Colonic mucosa (tissue), 4 donors: ENCODE results near the gene DTNB. TPM values are rescaled to one million over a fixed set of nuclear protein-coding genes. Genes with fewer than 3 reads are reported as not detected.

Experiments
- DNase-seq: peaks from one replicate; pipeline ENCODE4 v3.0.0-alpha.2; 2020
- H3K27ac ChIP-seq: fragments of 200-600 bp; one replicate; pipeline ENCODE4 v1.8.0; 2021
- H3K27me3 ChIP-seq: fragments of 200-600 bp; one replicate; pipeline ENCODE4 v1.8.0; 2021
- H3K36me3 ChIP-seq: fragments of 200-600 bp; one replicate; pipeline ENCODE4 v1.8.0; 2021
- H3K4me1 ChIP-seq: fragments of 200-600 bp; one replicate; pipeline ENCODE4 v1.8.0; 2021; ENCODE audit warnings: mild to moderate bottlenecking
- H3K4me3 ChIP-seq: fragments of 200-600 bp; one replicate; pipeline ENCODE4 v1.8.0; 2021
- H3K9ac ChIP-seq, 2 donors: one replicate each; pipeline ENCODE4 v1.7.0; 2013; ENCODE audit warnings: control low read depth in 2 of 2, low read depth in 2 of 2, low read length in 2 of 2
- H3K9me3 ChIP-seq: fragments of 200-600 bp; one replicate; pipeline ENCODE4 v1.8.0; 2021
- CTCF ChIP-seq: fragments of 200-600 bp; IDR thresholded peaks from one replicate; pipeline ENCODE4 v1.8.0; 2022; ENCODE audit warnings: antibody characterized with exemption, mild to moderate bottlenecking
- intact Hi-C: fragments of 100-400 bp; cut with DNase I; formaldehyde crosslinking; loops from one replicate; pipeline ENCODE4 v1.14.1; 2022
- total RNA-seq, 2 donors: library from RNA; stranded (reverse); fragmentation: NEBNext Ultra II Directional in 1 of 2; extraction: Animal tissue kit (Norgen Biotek cat#: 25700) in 1 of 2; gene quantifications; one replicate each; pipeline ENCODE4 v1.2.1, GENCODE V29; 2021
- donor health status: healthy.
- donor health status: DM: no; HTN: no; CAD: no.
- donor health status: DM: no; HTN: no; CAD: no.

Gene DTNB
- total RNA-seq, 2 donors from 2014 or later: 5.2 to 9.3 TPM

- Histone ChIP-seq H3K27ac (no peak overlapping the region), H3K4me3 (no peak overlapping the region), H3K9ac (no peak overlapping the region), H3K36me3 (no peaks in the 10 kb centered on the region), H3K9me3 (no peaks in the 10 kb centered on the region), H3K27me3 (no peaks in the 10 kb centered on the region), H3K4me1 (no peaks in the 10 kb centered on the region)
- no peak for TF ChIP-seq CTCF
- DNase-seq: no peak
- intact Hi-C loops: no loop called here
These were observed 247.1 kb downstream of the DTNB start for GRCh38 chr2:25426326-25426725.

- intact Hi-C loops: no loop called here
- DNase-seq: no peak
- peaks cover 4% of the 10 kb centered on the region for H3K4me1 ChIP-seq
- no peak for TF ChIP-seq CTCF
- H3K36me3 ChIP-seq: no peaks in the 10 kb centered on the region
- no peak overlapping the region for H3K27ac ChIP-seq
- H3K9me3 ChIP-seq: no peaks in the 10 kb centered on the region
- H3K4me3 ChIP-seq: no peak overlapping the region
- no peak overlapping the region for H3K9ac ChIP-seq
- no peaks in the 10 kb centered on the region for H3K27me3 ChIP-seq
These were observed 248.8 kb downstream of the DTNB start for GRCh38 chr2:25424426-25425028.

GRCh38 chr2:25421820-25422411 is 251.5 kb downstream of the DTNB start:
- Histone ChIP-seq H3K4me1 (peaks cover 4% of the 10 kb centered on the region), H3K9ac (peak overlapping the region in 1 of 2 donors; percentile 38), H3K9me3 (no peaks in the 10 kb centered on the region), H3K27me3 (no peaks in the 10 kb centered on the region), H3K4me3 (no peak overlapping the region), H3K27ac (peak overlapping the region; percentile 62), H3K36me3 (no peaks in the 10 kb centered on the region)
- intact Hi-C loops: no loop called here
- DNase-seq: peak; percentile 27
- TF ChIP-seq CTCF: no peak

- intact Hi-C loops: no loop called here
These were observed 252.1 kb downstream of the DTNB start for GRCh38 chr2:25421289-25421688.

GRCh38 chr2:25420820-25421237 is 252.5 kb downstream of the DTNB start:
- Histone ChIP-seq H3K27ac (peak overlapping the region; percentile 62), H3K4me3 (no peak overlapping the region), H3K4me1 (peaks cover 4% of the 10 kb centered on the region), H3K9me3 (no peaks in the 10 kb centered on the region), H3K27me3 (no peaks in the 10 kb centered on the region), H3K9ac (no peak overlapping the region), H3K36me3 (no peaks in the 10 kb centered on the region)
- intact Hi-C loops: no loop called here
- DNase-seq: no peak
- no peak for TF ChIP-seq CTCF

More at GRCh38 chr2:25421289-25421688, 252.1 kb downstream of the DTNB start:
- no peak for TF ChIP-seq CTCF
- Histone ChIP-seq H3K9ac (no peak overlapping the region), H3K36me3 (no peaks in the 10 kb centered on the region), H3K27ac (peak overlapping the region; percentile 62), H3K9me3 (no peaks in the 10 kb centered on the region), H3K4me3 (no peak overlapping the region), H3K4me1 (peaks cover 4% of the 10 kb centered on the region), H3K27me3 (no peaks in the 10 kb centered on the region)
- DNase-seq: no peak
